ENCODE measurements around the gene OBI1.
A peak's percentile ranks its signal among the peaks of the same experiment; 100 is the strongest.

The OBI1 gene

DNA sequence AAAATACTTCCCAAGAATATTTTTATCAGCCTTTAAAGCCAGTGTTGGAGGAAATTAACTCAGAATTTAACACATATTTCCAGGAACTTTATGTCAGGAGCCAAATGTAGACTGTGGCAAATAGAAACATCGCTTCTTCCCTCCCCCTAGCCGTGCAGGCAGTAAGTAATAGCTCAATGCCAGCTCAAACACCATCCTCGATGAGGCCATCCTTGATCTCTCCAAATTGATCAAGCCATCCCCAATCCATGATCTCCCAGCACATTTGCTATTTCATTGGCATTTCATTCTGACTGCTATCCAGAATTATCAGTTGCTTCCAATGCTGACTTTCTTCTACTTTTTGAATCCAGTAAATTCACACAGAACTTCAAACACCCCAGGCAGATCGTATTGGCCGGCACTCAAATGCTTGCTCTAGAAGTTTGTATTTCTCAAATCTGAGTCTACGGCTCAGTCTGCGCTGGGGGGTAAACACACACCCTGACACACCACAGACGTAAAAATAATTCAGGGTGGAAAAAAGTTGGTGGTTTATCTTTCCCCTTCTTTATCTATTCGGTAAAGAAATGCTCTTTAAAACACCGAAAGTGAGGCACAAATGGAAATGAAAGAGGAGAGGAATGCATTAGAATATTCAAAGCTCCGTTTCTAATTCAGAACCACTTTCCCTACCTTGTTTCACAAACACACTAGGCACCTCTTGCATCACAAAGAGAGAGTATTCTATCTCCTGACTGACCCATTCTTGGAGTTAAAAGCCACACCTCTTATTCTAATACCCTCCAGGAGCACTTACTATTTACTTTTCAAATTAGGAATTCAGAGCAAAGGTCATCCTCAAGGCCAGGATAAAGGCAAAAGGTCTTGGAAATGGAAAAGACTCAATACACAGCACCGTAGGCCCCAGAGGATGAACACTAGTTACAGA, 991 bp downstream of the OBI1 start (continued):
- TF ChIP-seq IKZF3 (tag by site-specific recombination; IDR thresholded peaks at IDR 0.05) (no peak), ZBTB17 (tag by site-specific recombination; IDR thresholded peaks at IDR 0.05) (peak; percentile 77), ZNF133 (tag by site-specific recombination; IDR thresholded peaks at IDR 0.05) (no peak), ZNF184 (tag by site-specific recombination; IDR thresholded peaks at IDR 0.05) (no peak), PRDM1 (tag by site-specific recombination; IDR thresholded peaks at IDR 0.05) (peak; percentile 90), SP2 (tag by site-specific recombination; IDR thresholded peaks at IDR 0.05) (no peak), ZNF830 (tag by site-specific recombination; IDR thresholded peaks at IDR 0.05; ENCODE audit: low read depth) (no peak), ZNF555 (tag by site-specific recombination; conservative IDR thresholded peaks at IDR 0.05) (no peak), ZNF660 (tag by site-specific recombination; IDR thresholded peaks at IDR 0.05) (0 out of 2 replicates have a peak, but pooled peaks have one; percentile 5), ZNF274 (IDR thresholded peaks at IDR 0.05; ENCODE audit: low read length) (no peak), ZNF274 (tag by site-specific recombination; IDR thresholded peaks at IDR 0.05; ENCODE audit: borderline replicate concordance) (no peak), ZNF266 (tag by site-specific recombination; IDR thresholded peaks at IDR 0.05; ENCODE audit: low read depth) (no peak), YY2 (tag by site-specific recombination; IDR thresholded peaks at IDR 0.05) (no peak), ZSCAN23 (tag by site-specific recombination; IDR thresholded peaks at IDR 0.05) (no peak), ZNF132 (tag by site-specific recombination; IDR thresholded peaks at IDR 0.05; ENCODE audit: borderline replicate concordance) (no peak)
- TF ChIP-seq, protein P1, sequence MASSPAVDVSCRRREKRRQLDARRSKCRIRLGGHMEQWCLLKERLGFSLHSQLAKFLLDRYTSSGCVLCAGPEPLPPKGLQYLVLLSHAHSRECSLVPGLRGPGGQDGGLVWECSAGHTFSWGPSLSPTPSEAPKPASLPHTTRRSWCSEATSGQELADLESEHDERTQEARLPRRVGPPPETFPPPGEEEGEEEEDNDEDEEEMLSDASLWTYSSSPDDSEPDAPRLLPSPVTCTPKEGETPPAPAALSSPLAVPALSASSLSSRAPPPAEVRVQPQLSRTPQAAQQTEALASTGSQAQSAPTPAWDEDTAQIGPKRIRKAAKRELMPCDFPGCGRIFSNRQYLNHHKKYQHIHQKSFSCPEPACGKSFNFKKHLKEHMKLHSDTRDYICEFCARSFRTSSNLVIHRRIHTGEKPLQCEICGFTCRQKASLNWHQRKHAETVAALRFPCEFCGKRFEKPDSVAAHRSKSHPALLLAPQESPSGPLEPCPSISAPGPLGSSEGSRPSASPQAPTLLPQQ (tag by site-specific recombination; IDR thresholded peaks at IDR 0.05) = no peak
- TF ChIP-seq, protein P2, sequence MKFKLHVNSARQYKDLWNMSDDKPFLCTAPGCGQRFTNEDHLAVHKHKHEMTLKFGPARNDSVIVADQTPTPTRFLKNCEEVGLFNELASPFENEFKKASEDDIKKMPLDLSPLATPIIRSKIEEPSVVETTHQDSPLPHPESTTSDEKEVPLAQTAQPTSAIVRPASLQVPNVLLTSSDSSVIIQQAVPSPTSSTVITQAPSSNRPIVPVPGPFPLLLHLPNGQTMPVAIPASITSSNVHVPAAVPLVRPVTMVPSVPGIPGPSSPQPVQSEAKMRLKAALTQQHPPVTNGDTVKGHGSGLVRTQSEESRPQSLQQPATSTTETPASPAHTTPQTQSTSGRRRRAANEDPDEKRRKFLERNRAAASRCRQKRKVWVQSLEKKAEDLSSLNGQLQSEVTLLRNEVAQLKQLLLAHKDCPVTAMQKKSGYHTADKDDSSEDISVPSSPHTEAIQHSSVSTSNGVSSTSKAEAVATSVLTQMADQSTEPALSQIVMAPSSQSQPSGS (tag by site-specific recombination; IDR thresholded peaks at IDR 0.05; ENCODE audit: low read depth) = no peak

DNA sequence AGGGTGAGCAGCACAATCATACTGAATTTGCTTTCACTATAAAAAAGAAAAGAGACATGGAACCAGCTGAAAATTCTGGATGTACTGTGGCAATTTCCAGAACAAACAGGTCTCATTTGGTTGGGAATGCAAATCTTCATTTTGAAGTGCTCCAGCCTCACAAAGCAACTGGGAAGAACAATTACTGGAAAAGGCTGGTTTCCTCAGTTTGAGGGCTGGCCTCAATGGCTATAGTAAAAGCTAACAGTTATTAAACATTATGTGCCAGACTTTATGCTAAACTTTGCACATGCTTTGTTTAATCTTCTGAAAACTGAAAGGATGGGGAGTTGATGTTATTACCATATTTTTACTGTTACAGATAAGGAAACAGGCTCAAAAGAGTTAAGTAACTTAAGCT, 3.0 kb downstream of the OBI1 start:
- ChIA-PET POLR2A (no interaction called here), CTCF (interaction anchor here (0.6 kb wide), 1 partner anchor 9 kb away, joined by 3 read pairs; no protein-coding TSS in a partner anchor)
- Histone ChIP-seq H3K36me3 (ENCODE audit: control insufficient read depth in 2 of 2, insufficient read depth in 1 of 2, low read length in 2 of 2) (no peaks in the 10 kb centered on the region), H3K9me3 (ENCODE audit: control insufficient read depth, insufficient read depth, low read depth, low read length) (no peaks in the 10 kb centered on the region), H3K27ac (ENCODE audit: extremely low read depth, low read depth, low read length) (no peak overlapping the region), H3K4me1 (ENCODE audit: control insufficient read depth, insufficient read depth, low read length) (no peaks in the 10 kb centered on the region), H3K4me3 (ENCODE audit: low read depth, low read length) (no peak overlapping the region)
- TF ChIP-seq ZBTB7A (tag by site-specific recombination; IDR thresholded peaks at IDR 0.05; ENCODE audit: low read depth) (no peak), ZNF548 (tag by site-specific recombination; IDR thresholded peaks at IDR 0.05) (no peak), ZNF169 (tag by site-specific recombination; IDR thresholded peaks at IDR 0.05) (no peak)
- TF ChIP-seq, protein P3, sequence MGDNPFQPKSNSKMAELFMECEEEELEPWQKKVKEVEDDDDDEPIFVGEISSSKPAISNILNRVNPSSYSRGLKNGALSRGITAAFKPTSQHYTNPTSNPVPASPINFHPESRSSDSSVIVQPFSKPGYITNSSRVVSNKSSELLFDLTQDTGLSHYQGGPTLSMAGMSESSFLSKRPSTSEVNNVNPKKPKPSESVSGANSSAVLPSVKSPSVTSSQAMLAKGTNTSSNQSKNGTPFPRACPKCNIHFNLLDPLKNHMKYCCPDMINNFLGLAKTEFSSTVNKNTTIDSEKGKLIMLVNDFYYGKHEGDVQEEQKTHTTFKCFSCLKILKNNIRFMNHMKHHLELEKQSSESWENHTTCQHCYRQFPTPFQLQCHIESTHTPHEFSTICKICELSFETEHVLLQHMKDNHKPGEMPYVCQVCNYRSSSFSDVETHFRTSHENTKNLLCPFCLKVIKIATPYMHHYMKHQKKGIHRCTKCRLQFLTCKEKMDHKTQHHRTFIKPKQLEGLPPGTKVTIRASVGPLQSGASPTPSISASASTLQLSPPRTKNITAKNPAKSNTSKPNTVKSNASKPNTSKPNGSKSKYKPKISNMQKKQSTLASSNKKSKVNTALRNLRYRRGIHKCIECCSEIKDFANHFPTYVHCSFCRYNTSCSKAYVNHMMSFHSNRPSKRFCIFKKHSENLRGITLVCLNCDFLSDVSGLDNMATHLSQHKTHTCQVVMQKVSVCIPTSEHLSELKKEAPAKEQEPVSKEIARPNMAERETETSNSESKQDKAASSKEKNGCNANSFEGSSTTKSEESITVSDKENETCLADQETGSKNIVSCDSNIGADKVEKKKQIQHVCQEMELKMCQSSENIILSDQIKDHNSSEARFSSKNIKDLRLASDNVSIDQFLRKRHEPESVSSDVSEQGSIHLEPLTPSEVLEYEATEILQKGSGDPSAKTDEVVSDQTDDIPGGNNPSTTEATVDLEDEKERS (tag by site-specific recombination; IDR thresholded peaks at IDR 0.05) = no peak
